GM13976 (cell line): ENCODE data around the gene GRIN2A.

Experiments used
- DNase-seq: peaks from one replicate; pipeline ENCODE4 v3.0.0; 2012; ENCODE audit warnings: low spot score
- in situ Hi-C: fragments of 300-500 bp; cut with MboI; formaldehyde crosslinking; loops from one replicate; pipeline ENCODE4 v1.12.0; 2022; ENCODE audit warnings: low sequenced_read_pairs, mixed read lengths, inconsistent platforms; ENCODE audit not compliant: unreplicated experiment
- TF ChIP-seq, protein P1 (sequence below): IDR thresholded peaks from 2 replicates; pipeline ENCODE4 v1.5.1; 2012; ENCODE audit warnings: borderline replicate concordance, mild to moderate bottlenecking; ENCODE audit not compliant: insufficient read depth; ENCODE audit errors: extremely low read depth, missing control alignments, control extremely low read depth

The GRIN2A gene

DNA sequence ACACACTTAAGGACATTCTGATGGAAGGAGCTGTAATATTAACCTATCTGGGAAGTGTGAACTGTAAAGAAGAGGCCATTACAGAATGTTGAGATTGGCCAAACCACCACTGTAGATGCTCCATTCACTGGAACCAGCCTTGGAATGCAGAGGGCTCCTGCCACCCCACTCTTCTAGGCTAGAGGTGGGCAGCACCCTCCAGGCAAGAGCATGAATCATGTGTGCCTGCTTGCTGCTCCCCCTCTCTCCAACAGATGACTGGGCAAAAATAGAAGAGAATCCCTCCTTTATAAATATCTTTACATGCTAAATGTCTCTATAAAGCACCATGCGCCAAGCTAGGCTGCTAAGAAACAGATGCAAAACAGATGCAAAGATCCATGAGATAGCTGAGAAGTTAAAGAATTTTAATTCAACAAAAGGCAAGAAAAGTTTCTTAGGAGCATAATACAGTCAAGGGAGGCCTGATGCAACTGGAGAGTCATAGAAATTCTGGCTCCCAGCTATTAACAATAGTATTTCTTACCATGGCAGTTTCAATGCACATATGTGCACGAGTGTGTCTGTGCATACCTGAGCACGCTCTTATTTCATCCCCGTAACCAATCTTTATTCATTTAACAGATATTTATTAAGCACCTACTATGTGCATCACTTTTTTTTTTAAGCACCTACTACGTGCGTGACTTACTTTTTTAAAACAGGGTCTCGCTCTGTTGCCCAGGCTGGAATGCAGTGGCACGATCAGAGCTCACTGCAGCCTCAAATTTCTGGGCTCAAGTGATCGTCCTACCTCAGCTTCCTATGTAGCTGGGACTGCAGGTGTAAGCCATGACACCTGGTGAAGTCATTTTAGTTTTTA, 53.6 kb downstream of the GRIN2A start:
- TF ChIP-seq, protein P1, sequence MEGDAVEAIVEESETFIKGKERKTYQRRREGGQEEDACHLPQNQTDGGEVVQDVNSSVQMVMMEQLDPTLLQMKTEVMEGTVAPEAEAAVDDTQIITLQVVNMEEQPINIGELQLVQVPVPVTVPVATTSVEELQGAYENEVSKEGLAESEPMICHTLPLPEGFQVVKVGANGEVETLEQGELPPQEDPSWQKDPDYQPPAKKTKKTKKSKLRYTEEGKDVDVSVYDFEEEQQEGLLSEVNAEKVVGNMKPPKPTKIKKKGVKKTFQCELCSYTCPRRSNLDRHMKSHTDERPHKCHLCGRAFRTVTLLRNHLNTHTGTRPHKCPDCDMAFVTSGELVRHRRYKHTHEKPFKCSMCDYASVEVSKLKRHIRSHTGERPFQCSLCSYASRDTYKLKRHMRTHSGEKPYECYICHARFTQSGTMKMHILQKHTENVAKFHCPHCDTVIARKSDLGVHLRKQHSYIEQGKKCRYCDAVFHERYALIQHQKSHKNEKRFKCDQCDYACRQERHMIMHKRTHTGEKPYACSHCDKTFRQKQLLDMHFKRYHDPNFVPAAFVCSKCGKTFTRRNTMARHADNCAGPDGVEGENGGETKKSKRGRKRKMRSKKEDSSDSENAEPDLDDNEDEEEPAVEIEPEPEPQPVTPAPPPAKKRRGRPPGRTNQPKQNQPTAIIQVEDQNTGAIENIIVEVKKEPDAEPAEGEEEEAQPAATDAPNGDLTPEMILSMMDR: no peak
- in situ Hi-C loops: no loop called here
- no peak for DNase-seq

DNA sequence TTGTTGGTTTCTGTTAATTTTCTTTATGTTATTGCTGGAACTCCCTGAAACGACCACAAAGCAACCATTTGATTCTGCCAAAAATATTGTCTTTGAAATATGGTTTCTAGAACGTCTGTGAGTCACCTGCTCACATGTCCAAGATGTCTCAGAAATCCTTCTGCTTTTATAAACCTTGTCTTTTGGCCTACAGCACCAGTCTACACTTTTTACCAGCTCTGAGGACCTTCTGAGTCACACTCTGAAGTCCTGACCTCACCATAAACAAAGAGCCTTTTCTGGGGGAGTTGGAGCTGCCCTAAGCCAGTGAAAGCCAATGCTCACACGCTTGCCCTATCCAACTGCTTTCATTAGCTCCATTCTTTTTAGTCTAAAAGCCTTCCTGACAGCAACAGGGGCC, 55.5 kb downstream of the GRIN2A start:
- in situ Hi-C loops: no loop called here
- DNase-seq: no peak
- TF ChIP-seq, protein P1: no peak

DNA sequence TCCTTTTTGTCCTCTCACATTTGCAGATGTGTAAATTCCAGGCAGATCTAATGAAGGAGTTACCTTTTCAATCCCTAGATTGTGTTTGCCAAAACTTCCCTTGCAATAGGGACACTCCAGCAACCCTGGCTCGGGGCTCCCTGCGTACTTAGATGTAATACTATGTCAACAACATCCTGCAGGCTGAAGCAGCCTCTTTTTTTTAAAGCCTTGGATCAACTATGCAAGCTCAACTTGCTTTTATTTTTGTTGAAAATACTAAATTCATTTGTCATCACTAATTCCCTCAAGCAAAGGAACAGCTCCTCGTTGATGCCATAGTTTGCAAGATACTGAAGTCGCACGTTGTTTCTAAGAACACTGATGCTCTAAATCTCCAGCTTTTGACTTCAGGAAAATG, 59.1 kb downstream of the GRIN2A start:
- in situ Hi-C loops: no loop called here
- TF ChIP-seq, protein P1: no peak

DNA sequence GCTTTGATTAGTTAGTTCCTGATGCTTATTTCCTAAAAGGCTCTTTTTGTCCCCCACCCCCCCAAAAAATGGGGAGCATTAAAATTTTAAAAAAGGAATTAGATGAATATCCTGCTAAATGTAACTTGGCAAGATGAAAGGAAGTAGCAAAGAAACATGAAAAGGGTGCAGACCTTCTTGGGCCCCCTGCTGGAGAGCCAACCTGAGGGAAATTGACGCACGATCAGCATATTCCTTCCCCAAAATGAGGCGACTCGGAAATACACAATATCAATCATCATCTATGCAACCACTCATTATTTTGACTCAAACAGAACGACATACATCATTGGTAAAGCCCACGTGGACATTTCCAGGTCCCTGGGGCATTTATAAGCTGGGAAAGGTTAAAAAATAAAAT, 59.7 kb downstream of the GRIN2A start:
- DNase-seq: no peak
- in situ Hi-C loops: no loop called here
- TF ChIP-seq, protein P1: no peak

More for the DNA sequence above, 59.1 kb downstream of the GRIN2A start:
- no peak for DNase-seq

DNA sequence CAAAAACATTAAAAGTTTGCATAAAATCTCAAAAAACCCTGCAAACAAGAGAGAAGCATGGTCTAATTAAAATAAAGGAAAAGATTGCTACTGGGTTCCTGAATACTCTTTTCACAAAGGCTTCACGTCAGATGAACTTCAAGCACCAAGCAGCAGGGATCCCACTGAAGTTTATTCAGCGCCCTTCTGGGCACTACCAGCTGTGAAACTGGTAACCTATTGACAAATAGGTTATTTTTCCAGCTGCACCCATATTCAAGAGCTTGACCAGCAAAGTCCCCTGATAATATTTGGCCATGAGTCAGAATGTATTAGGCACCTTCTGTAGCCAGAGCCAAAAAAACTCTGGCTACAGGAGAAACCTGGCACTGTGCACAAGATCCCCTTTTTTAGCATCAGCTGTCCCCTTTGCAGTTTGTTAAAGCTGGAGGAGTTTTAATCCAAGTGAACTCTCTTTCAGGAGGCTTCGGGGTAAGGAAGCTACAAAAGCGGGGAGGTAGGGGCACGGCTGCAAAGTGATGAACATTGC, 60.3 kb downstream of the GRIN2A start:
- TF ChIP-seq, protein P1: no peak
- in situ Hi-C loops: no loop called here
- DNase-seq: no peak

DNA sequence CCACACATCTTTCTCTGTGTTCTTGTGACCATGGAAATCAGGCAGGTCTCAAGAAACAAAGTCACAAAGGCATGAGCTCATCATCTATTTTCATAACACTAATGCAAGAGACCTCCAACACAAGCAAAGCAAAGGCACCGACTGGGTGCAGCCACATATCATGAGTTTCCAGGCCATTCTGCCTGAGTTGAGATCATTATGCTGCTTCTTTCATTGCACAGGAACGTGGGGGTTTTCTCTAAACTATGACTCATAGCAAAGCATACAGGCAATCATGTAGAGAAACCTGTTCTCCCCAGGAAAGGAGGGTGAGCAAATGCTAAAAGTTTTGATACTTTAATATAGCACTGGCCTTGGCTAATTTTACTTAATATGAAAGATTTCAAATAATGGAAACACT, 60.7 kb downstream of the GRIN2A start:
- in situ Hi-C loops: no loop called here
- TF ChIP-seq, protein P1: no peak

More for the DNA sequence above, 60.7 kb downstream of the GRIN2A start:
- no peak for DNase-seq
